Neuronal stem cell (in vitro differentiated cells): ENCODE measurements around the gene MAP1LC3B2.
"Not testable (repeated sequence)": the region's sequence is repeated elsewhere in the genome, so short reads cannot be mapped to it uniquely, and the experiment has no call there.

Source experiments
- DNase-seq: peaks from one replicate; pipeline ENCODE4 v3.0.0-alpha.2; 2013; ENCODE audit warnings: low spot score
- H2AFZ ChIP-seq: one replicate; pipeline ENCODE4 v1.6.1; 2013; ENCODE audit warnings: mild to moderate bottlenecking, low read length, inconsistent platforms
- H2AK5ac ChIP-seq: 2 replicates; pipeline ENCODE4 v1.6.1; 2013; ENCODE audit warnings: low read depth, mild to moderate bottlenecking, inconsistent platforms, low read length, moderate library complexity, mixed read lengths
- H2BK120ac ChIP-seq: 2 replicates; pipeline ENCODE4 v1.6.1; 2013; ENCODE audit warnings: low read depth, mild to moderate bottlenecking, inconsistent platforms, low read length, moderate library complexity, mixed read lengths
- H2BK12ac ChIP-seq: one replicate; pipeline ENCODE4 v1.6.1; 2013; ENCODE audit warnings: low read length, inconsistent platforms
- H2BK15ac ChIP-seq: 2 replicates; pipeline ENCODE4 v1.6.1; 2013; ENCODE audit warnings: mild to moderate bottlenecking, low read length, inconsistent platforms, mixed read lengths
- H2BK5ac ChIP-seq: one replicate; pipeline ENCODE4 v1.6.1; 2013; ENCODE audit warnings: inconsistent platforms, mild to moderate bottlenecking, low read length, moderate library complexity
- H3K14ac ChIP-seq: one replicate; pipeline ENCODE4 v1.6.1; 2013; ENCODE audit warnings: low read length, inconsistent platforms
- H3K18ac ChIP-seq: 2 replicates; pipeline ENCODE4 v1.6.1; 2013; ENCODE audit warnings: low read length, inconsistent platforms
- H3K23ac ChIP-seq: 2 replicates; pipeline ENCODE4 v1.6.1; 2013; ENCODE audit warnings: low read depth, mild to moderate bottlenecking, mixed read lengths, low read length, inconsistent platforms; ENCODE audit not compliant: poor library complexity
- H3K27ac ChIP-seq: replicated peaks from 3 replicates; pipeline ENCODE4 v1.5.1; 2013; ENCODE audit warnings: low read length, inconsistent platforms
- H3K27me3 ChIP-seq, 3 experiments: 2 replicates each; pipeline ENCODE4 v1.6.1; 2013; ENCODE audit warnings: low read length in 3 of 3, mild to moderate bottlenecking in 2 of 3, inconsistent platforms in 1 of 3, low read depth in 1 of 3, mixed read lengths in 1 of 3, moderate library complexity in 1 of 3; ENCODE audit not compliant: control insufficient read depth in 3 of 3, insufficient read depth in 3 of 3
- H3K36me3 ChIP-seq, 2 donors: replicated peaks in 1 of 2; 2 replicates each; pipeline ENCODE4 v1.6.1; 2013; ENCODE audit warnings: low read length in 2 of 2; ENCODE audit not compliant: control insufficient read depth in 2 of 2, insufficient read depth in 2 of 2
- H3K4ac ChIP-seq: 2 replicates; pipeline ENCODE4 v1.6.1; 2013; ENCODE audit warnings: inconsistent platforms, mild to moderate bottlenecking, low read length, moderate library complexity
- H3K4me1 ChIP-seq, 2 donors: 1 replicate in 1 of 2; 2 replicates in 1 of 2; pipeline ENCODE4 v1.6.1; 2013; ENCODE audit warnings: low read length in 2 of 2, low read depth in 1 of 2; ENCODE audit not compliant: control insufficient read depth in 2 of 2, insufficient read depth in 1 of 2
- H3K4me2 ChIP-seq: one replicate; pipeline ENCODE4 v1.6.1; 2013; ENCODE audit warnings: mild to moderate bottlenecking, low read length, inconsistent platforms; ENCODE audit not compliant: insufficient read depth, poor library complexity, severe bottlenecking
- H3K4me3 ChIP-seq, 2 donors: 2 replicates each; pipeline ENCODE4 v1.5.1; 2013; ENCODE audit warnings: low read length in 2 of 2, mild to moderate bottlenecking in 2 of 2, inconsistent platforms in 1 of 2, moderate library complexity in 1 of 2
- H3K79me1 ChIP-seq: one replicate; pipeline ENCODE4 v1.6.1; 2013; ENCODE audit warnings: low read depth, mild to moderate bottlenecking, inconsistent platforms, low read length, moderate library complexity
- H3K9ac ChIP-seq: one replicate; pipeline ENCODE4 v1.6.1; 2013; ENCODE audit warnings: mild to moderate bottlenecking, low read depth, low read length, inconsistent platforms; ENCODE audit not compliant: poor library complexity
- H3K9me3 ChIP-seq, 2 donors: replicated peaks in 1 of 2; 2 replicates each; pipeline versions ENCODE3 to v1.6.1; 2013; ENCODE audit warnings: low read length in 2 of 2, mild to moderate bottlenecking in 2 of 2, inconsistent platforms in 1 of 2, low read depth in 1 of 2, mixed read lengths in 1 of 2, moderate library complexity in 1 of 2; ENCODE audit not compliant: control insufficient read depth in 2 of 2, insufficient read depth in 1 of 2
- H4K8ac ChIP-seq: one replicate; pipeline ENCODE4 v1.6.1; 2013; ENCODE audit warnings: low read depth, mild to moderate bottlenecking, inconsistent platforms, low read length, moderate library complexity
- H4K91ac ChIP-seq: one replicate; pipeline ENCODE4 v1.6.1; 2013; ENCODE audit warnings: low read length, low read depth, mild to moderate bottlenecking, inconsistent platforms; ENCODE audit not compliant: poor library complexity
- WGBS, 2 donors: extraction: QIAGEN DNeasy Blood & Tissue Kit; methylation state at CpG; one replicate each; pipeline ENCODE4 v1.1.7; 2013; ENCODE audit warnings: missing lambda C conversion rate in 2 of 2, mixed read lengths in 1 of 2; ENCODE audit not compliant: insufficient read length in 2 of 2, insufficient replicate concordance in 1 of 2; ENCODE audit errors: extremely low coverage in 2 of 2; 5-methylcytosine and 5-hydroxymethylcytosine counted together

Gene MAP1LC3B2

DNA sequence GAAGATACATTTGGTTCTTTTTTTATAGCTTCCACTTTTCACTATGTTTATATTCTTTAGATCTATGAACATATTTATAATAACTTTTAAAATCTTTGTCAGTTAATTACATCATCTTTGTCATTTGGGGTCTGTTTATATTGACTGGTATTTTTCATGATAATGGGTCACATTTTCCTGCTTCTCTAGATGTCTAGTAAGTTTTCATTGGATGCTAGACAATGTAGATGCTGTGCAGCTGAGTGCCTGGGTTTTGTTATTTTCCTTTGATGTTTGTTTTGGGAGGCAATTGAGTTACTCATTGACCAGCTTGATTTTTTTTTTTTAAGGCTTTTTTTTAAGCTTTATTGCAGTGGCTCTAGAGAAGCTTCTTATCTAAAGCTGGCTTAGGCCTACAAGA, 4.9 kb downstream of the MAP1LC3B2 start:
- Histone ChIP-seq H3K27me3 (no peaks in the 10 kb centered on the region), H3K79me1 (no peaks in the 10 kb centered on the region), H2AFZ (no peak overlapping the region), H2BK5ac (no peak overlapping the region), H3K14ac (no peak overlapping the region), H3K9me3 (no peaks in the 10 kb centered on the region), H3K9ac (no peak overlapping the region), H3K27ac (no peak overlapping the region), H2BK12ac (no peak overlapping the region), H4K8ac (no peak overlapping the region), H2BK15ac (no peak overlapping the region), H3K36me3 (no peaks in the 10 kb centered on the region), H2AK5ac (no peak overlapping the region), H4K91ac (no peak overlapping the region), H3K4ac (no peak overlapping the region), H2BK120ac (no peak overlapping the region), H3K4me3 (no peak overlapping the region), H3K4me2 (no peak overlapping the region), H3K18ac (no peak overlapping the region), H3K23ac (no peak overlapping the region), H3K4me1 (peaks cover 0 to 6% of the 10 kb centered on the region in 2 donors)
- no peak for DNase-seq

- not testable (repeated sequence) for H3K9me3 ChIP-seq, H3K4me3 ChIP-seq, H3K36me3 ChIP-seq, H3K79me1 ChIP-seq, H3K27me3 ChIP-seq, H2BK15ac ChIP-seq, H2BK5ac ChIP-seq, H2BK120ac ChIP-seq, H3K18ac ChIP-seq, H3K23ac ChIP-seq, H4K8ac ChIP-seq, H3K9ac ChIP-seq, H2AFZ ChIP-seq, H3K4me1 ChIP-seq, H3K14ac ChIP-seq, H3K27ac ChIP-seq, H2AK5ac ChIP-seq, H3K4ac ChIP-seq, H2BK12ac ChIP-seq, H4K91ac ChIP-seq, H3K4me2 ChIP-seq, DNase-seq
- no CpG with 5 or more reads among the region's 7 CpGs for WGBS, 2 donors
Observed at GRCh38 chr12:116565221-116565620, 6.0 kb downstream of the MAP1LC3B2 start.

DNA sequence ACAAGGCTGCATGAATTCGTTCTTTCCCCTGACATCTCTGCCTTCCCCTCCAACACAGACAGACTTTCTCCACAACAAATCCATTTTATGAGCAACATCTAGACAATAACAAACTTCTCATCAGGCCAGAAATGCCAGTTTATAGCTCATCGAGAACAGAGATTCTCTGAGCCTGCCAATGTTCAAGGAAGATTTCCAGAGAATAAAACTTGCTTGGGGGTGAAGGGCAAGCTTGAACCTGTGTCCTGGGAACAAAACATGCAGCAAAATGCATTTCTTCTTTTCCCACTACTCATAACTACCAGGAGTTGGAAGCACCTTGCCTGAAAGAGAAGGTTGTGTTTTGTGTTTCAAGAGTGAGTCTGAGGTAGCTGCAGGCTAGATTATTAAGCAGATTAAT, 6.8 kb downstream of the MAP1LC3B2 start:
- H3K23ac ChIP-seq = no peak overlapping the region
- no peak for DNase-seq
- no peak overlapping the region for H2AK5ac ChIP-seq
- H2BK5ac ChIP-seq = no peak overlapping the region
- H3K4me1 ChIP-seq = no peaks in the 10 kb centered on the region
- H3K4ac ChIP-seq = no peak overlapping the region
- H3K79me1 ChIP-seq = no peaks in the 10 kb centered on the region
- H3K27me3 ChIP-seq = no peaks in the 10 kb centered on the region
- H4K91ac ChIP-seq = no peak overlapping the region
- no peaks in the 10 kb centered on the region for H3K9me3 ChIP-seq
- no peak overlapping the region for H4K8ac ChIP-seq
- no peak overlapping the region for H3K4me3 ChIP-seq
- no peak overlapping the region for H2BK120ac ChIP-seq
- no CpG with 5 or more reads among the region's 2 CpGs for WGBS, 2 donors
- no peak overlapping the region for H2AFZ ChIP-seq
- no peak overlapping the region for H3K9ac ChIP-seq
- H3K4me2 ChIP-seq = no peak overlapping the region
- H3K18ac ChIP-seq = no peak overlapping the region
- no peak overlapping the region for H3K14ac ChIP-seq
- no peak overlapping the region for H2BK12ac ChIP-seq
- no peak overlapping the region for H3K27ac ChIP-seq
- H2BK15ac ChIP-seq = no peak overlapping the region
- H3K36me3 ChIP-seq = no peaks in the 10 kb centered on the region

DNA sequence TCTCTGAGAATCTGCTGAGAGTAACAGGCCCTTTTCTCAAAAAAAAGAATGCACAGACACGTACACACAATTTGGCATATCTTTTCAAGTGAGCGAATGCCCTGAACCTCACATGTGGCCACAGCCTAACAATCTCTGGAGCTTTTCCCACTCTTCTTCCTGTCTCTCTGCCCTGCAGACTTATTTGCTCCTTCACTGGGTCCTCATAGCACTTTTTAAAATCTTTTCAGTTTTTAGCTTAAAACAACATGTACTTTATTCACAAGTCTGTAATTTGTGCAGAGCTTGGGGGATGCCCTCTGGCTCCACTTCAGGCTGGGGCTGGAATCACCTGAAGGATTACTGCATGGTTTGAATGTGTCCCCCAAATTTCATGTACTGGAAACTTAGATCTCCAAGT, 9.0 kb downstream of the MAP1LC3B2 start:
- DNase-seq = no peak
- no peak overlapping the region for H2BK120ac ChIP-seq
- H3K4me3 ChIP-seq = no peak overlapping the region
- no peak overlapping the region for H3K23ac ChIP-seq
- no peak overlapping the region for H2BK5ac ChIP-seq
- H2AK5ac ChIP-seq = no peak overlapping the region
- H3K27ac ChIP-seq = no peak overlapping the region
- no peak overlapping the region for H3K9ac ChIP-seq
- no peaks in the 10 kb centered on the region for H3K27me3 ChIP-seq
- no peaks in the 10 kb centered on the region for H3K4me1 ChIP-seq
- no peak overlapping the region for H4K8ac ChIP-seq
- no CpG with 5 or more reads among the region's 2 CpGs for WGBS, 2 donors
- H2BK12ac ChIP-seq = no peak overlapping the region
- no peak overlapping the region for H2AFZ ChIP-seq
- H3K4ac ChIP-seq = no peak overlapping the region
- no peak overlapping the region for H2BK15ac ChIP-seq
- H4K91ac ChIP-seq = no peak overlapping the region
- no peaks in the 10 kb centered on the region for H3K79me1 ChIP-seq
- no peak overlapping the region for H3K18ac ChIP-seq
- no peak overlapping the region for H3K14ac ChIP-seq
- H3K4me2 ChIP-seq = no peak overlapping the region
- H3K9me3 ChIP-seq = no peaks in the 10 kb centered on the region
- H3K36me3 ChIP-seq = no peaks in the 10 kb centered on the region
